HuH-7.5 (cell line): ENCODE measurements around the gene KCNG2.
"Not testable (repeated sequence)": the region's sequence is repeated elsewhere in the genome, so short reads cannot be mapped to it uniquely, and the experiment has no call there.

Source experiments
- DNase-seq: peaks from one replicate; pipeline ENCODE4 v3.0.0; 2011; ENCODE audit warnings: low spot score

Gene KCNG2

DNA sequence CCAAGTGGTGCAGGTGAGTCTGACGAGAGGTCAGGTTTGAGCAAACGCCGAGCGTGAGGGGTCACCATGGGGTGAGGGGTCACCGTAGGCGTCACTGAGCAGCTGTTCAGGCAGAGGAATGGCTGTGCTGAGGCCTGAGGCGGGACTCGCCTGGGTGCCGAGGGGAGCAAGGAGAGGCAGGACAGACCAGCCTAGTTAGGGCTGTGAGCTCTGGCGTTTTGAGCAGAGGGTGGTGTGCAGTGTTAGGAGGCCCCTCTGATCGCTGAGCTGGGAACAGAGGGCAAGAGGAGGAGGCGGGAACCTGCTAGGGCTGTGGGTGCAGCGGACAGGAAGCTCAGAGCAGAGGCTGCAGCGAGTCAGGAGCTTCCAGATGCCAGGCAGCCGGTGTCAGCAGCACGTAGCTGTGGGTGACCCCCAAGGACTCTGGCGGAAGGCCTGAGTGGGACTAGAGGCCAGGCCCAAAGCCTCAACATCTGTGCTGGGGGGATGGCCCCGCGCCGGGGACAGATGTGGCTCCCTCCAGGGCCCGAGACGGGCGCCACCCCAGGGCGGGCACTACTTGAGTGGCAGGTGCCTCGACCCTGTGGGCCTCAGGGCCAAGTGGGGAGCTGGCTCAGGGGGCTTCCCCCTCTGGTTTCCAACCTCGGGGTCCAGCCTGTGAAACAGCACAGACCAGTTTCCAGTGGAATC is 55.7 kb downstream of the KCNG2 start:
- no peak for DNase-seq

DNA sequence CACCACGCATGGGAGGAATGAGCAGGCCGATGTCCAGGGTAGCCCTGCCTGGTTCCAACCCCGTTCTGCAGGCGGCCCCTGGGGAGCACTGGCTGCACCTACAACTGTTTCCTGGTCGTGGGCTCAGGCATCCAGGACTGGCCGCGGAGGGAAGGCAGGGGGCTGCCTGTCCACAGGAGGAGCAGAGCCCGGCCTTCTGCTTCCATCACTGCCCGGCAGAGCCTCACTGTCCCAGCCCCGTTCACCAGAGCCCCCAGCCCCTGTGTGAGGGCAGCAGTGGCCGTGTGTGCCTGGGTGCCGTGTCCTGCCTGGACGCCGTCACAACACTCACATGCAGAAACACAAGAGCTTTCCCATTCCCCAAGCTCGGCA is 56.2 kb downstream of the KCNG2 start:
- DNase-seq, result no peak

DNA sequence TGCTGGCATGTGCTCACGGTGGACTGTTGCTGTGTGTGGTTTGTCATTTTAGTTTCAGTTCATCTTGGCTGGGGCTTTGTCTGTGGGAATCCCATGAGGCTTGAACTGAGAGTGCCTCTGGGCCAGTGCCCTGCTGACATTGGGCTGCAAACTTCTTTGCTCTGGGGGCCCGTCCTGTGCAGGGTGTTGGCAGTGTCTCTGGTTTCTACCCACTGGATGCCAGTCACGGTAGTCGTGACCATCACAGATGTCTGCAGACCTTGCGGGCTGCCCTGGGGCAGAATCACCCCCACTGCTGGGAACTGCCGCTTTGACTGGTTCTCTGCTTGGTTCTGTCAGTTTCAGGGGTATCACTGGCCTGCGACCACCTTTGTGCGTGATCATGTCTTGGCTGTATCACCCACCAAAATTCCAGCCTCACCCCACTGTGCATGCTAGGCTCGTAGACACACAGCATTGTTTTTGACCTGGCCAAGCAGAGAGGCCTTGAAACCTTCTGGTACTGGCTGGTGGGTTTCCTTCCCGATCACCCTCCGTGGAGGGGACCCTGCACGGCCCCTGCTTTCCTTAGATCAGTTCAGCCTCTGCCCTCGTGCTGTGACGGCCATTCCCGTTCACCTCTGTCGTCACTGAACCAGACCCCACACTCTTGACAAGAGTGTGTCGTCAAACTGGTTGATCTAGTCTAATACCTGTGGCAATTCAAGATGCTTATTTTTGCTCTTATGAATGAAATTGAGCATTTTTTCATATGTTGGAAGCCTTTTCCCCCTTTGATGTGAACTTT is 57.6 kb downstream of the KCNG2 start:
- no peak for DNase-seq

DNA sequence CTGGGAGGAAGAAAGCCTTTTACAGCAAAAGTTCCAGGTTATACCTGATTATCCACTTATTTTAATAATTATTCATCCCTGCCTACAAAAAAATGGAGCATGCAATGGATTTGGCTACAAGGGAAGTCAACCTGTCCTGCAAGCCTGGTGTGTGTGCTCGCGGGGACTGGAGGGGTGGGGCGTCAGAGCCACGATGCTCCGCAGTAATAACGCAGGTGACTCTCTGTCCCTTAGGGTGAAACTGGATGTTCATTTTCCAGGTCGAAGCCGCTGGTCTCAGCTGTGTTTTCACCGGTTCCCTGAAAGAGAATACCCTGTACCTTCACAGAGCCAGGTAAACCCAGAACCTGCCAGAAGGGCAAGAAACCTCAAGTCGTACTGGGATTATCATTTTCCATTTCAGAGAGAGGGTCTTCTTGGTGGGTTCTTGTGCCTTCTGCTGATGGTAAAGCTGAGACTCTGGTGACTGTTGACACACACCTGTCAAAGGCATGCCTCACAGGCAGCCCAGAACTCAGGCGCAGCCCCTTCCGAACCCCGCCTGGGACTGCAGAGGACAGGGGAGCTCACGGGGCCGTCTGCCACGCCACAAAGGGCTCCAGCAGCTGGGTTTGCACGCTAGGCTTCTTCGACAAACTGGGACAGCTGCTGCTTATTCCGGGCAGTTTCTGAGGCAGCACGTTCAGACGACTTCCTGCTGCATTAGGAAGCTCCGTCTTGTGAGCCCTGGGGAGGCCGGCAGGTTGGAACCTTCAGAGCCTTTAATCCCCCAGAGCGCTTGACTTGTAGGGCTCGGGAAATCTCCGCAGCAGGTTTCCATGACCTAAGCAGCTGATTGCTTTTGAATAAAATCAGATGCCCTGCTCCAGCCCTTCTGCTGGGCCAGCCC is 58.6 kb downstream of the KCNG2 start:
- no peak for DNase-seq

DNA sequence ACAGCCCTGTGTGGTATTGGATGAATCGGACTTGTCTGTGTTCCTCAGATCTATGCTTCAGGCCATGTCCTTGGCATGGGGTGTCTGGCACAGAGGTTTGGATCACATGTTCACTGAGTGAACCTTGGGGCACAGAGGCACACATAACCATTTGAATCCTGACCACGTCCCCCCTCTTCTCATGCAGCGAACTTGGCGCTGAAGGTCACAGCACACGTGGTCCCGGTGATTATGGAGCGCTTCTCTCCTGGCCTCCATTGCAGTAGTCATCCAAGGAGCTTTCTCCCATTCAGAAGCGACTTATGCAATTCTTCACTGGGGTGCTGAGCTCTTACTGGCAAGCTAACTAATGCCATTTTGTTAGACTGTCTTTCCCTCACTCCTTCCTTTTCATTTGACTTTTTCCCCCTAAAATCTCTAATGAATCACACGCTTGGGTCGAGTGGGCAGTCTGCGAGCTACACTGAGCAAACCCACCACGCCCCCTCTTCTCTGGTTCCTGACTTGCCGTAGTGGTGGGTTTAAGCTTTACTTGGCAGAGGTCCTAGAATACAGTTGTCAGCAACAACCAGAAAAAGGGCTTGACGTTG is 59.4 kb downstream of the KCNG2 start:
- DNase-seq, result no peak

DNA sequence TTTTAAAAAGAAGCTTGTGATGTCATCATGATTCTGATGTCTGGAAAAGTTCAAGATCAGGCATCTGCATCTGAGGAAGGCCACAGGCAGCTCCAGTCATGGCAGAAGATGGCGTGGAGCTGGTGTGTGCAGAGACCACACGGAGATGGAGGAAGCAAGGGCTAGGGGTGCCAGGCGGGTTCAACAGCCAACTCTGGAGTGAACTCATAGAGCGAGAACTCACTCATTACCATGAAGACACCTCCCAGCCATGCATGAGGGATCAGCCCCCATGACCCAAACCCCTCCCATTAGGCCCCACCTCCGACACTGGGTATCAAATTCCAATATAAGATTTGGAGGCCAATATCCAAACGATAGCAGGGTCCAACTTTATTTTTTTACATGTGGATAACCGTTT is 61.6 kb downstream of the KCNG2 start:
- no peak for DNase-seq

DNA sequence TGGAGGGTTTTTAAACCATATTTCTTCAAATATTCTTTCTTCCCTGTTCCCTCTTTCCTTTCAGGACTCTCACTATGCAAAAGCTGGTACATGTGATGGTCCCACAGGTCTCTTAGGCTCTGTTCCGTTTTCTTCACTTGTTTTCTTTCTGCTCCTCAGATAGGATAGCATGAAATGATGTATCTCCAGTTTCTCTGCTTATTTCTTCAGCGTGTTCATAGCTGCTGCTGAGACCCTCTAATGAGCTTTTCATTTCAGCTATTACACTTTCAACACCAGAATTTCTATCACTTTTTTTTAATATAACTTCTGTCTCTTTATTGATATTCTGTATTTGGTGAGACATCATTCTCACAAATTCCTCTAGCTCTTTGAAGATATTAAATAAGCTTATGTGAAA is 63.9 kb downstream of the KCNG2 start:
- DNase-seq, result no peak

DNA sequence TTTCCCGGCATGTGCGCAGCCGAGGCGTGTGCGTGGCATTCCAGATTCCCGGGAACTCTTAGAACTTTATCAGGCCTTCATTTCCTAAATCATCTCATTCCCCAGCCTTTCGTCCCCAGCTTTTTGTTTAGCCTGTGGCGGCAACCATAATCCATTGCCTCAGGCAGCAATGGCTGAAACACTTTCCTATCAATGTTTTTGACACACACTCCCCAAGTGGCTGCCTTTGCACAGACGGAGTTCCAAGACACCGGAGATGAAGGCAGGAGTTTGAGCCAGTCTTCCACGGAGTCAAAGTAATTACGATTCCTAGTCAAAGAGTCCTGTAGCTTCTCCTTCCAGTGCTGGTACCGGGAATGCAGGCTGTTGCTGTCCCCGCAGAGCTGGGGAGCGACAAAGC is 64.8 kb downstream of the KCNG2 start:
- no peak for DNase-seq

DNA sequence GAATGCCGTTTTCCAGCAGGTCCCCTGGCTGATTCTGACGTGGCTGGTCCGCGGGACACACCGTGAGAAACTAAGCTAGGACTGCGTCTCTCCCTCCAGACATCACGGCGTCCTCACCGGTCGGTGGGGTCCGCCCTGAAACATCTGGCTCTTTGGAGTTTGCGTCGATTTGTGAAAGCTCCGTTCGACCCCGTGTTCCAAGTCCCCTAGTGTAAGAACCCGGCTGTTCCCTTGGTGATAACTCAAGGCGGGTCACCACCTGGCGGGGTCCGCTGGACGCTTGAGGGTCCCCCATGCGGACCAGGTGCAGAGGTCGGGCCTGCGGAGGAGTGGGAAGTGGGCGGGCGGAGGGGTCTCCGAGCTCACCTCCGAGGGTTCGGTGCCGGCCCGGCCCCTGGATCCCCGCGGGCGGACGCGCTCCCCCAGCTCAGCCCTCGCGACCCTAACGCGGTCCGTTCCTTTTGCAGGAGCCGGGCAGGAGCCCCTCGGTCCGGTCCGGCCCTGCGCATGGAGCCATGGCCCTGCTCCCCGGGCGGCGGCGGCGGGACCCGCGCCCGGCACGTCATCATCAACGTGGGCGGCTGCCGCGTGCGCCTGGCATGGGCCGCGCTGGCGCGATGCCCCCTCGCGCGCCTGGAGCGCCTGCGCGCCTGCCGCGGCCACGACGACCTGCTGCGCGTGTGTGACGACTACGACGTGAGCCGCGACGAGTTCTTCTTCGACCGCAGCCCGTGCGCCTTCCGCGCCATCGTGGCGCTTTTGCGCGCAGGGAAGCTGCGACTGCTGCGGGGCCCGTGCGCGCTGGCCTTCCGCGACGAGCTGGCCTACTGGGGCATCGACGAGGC is 65.6 kb downstream of the KCNG2 start:
- no peak for DNase-seq

DNA sequence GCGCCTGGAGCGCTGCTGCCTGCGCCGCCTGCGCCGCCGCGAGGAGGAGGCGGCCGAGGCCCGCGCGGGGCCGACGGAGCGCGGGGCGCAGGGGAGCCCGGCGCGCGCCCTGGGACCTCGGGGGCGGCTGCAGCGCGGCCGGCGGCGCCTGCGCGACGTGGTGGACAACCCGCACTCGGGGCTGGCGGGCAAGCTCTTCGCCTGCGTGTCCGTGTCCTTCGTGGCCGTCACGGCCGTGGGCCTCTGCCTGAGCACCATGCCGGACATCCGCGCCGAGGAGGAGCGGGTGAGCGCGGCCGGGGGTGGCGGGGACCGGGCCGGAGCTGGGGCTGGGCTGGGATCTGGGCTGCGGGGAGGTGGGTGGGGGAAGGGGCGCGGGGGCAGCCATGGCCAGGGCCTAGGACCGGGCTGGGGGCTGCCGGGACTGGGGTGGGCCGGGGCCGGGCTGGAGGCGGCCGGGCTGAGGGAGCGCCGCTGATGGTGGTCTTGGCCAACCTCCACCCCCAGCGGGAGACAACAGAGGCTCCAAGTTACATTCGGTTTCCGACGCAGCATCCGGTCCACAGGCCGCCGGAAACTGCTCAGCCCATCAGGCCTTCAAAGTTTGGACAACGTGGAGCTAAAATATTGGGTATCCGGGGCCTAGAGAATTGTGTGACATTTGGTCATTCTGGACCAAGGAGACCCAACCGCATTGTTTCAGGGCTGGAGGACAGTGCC is 66.4 kb downstream of the KCNG2 start:
- DNase-seq, result no peak

DNA sequence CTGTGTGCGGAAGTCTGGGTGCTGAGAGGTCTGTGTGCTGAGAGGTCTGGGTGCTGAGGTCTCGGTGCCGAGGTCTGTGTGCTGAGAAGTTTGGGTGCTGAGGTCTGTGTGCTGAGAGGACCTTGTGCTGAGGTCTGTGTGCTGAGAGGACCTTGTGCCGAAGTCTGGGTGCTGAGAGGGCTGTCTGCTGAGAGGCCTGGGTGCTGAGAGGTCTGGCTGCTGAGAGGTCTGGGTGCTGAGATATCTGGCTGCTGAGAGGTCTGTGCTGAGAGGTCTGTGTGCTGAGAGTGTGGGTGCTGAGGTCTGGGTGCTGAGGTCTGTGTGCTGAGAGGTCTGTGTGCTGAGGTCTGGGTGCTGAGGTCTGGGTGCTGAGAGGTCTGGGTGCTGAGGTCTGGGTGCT is 67.2 kb downstream of the KCNG2 start:
- DNase-seq, result not testable (repeated sequence)

DNA sequence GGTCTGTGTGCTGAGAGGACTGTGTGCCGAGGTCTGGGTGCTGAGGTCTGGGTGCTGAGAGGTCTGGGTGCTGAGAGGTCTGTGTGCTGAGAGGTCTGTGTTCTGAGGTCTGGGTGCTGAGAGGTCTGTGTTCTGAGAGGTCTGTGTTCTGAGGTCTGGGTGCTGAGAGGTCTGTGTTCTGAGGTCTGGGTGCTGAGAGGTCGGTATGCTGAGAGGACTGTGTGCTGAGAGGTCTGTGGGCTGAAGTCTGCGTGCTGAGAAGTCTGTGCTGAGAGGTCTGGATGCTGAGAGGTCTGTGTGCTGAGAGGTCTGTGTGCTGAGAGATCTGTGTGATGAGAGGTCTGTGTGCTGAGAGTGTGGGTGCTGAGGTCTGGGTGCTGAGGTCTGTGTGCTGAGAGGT is 68.2 kb downstream of the KCNG2 start:
- DNase-seq, result not testable (repeated sequence)

DNA sequence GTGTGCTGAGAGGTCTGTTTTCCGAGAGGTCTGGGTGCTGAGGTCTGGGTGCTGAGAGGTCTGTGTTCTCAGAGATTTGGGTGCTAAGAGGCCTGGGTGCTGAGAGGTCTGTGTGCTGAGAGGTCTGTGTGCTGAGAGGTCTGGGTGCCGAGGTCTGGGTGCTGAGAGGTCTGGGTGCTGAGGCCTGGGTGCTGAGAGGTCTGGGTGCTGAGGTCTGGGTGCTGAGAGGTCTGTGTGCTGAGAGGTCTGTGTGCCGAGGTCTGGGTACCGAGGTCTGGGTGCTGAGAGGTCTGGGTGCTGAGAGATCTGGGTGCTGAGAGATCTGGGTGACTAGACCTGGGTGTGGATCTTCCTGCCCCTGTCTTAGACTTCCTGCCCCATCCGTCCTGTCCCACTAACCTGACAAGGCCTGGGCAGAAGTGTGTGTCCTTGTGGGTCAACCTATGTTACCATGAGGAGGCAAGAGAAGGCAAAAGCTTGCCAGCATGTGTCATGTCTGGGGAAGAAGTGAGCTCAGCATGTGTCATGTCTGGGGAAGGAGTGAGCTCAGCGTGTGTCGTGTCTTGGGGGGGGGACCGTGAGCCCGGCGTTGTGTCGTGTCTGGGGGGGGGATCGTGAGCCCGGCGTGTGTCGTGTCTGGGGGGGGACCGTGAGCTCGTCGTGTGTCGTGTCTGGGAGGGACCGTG is 69.3 kb downstream of the KCNG2 start:
- DNase-seq, result no peak

DNA sequence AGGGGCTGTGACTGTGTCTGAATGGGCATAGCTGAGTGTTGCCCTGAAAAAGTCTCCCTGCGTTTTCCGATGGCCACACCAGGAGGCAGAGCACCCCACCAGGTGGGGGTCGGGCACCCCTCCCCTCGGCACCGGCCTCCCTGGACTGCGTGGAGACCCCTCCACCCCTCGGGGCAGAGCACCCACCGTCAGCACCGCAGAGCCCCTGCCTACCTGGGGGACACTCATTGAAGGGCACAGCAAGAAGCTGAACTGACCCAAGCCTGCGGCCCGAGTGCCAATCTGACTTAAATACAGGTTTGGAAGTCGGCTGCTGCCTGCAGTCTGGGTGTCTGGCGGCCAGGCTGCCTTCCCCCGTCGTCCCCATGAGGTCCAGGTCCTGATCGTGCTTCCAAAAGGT is 69.9 kb downstream of the KCNG2 start:
- no peak for DNase-seq

DNA sequence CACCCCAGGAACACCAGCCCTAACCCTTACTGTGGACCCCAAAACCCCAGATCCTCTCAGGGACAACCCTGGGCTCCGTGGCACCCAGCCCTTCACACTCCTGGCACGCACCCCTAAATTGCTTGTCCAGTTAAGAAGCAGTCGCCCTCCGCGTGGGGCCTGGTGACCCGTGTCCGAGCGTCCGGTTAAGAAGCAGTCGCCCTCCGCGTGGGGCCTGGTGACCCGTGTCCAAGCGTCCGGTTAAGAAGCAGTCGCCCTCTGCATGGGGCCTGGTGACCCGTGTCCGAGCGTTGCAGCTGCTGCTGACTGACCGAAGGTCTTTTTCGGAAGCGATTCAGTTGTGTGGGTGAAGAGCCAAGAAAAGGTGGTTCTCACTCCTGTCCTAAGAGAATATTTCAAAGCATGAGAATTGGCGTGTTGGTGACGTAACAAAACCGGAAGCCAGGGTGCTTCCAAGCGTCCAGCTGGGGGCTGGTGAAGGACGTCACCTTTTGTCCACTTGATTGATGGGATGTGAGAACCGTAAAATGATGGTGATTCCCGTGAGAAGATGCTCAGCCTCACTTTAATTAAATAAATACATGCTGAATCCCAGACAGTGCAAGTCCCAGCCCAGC is 70.5 kb downstream of the KCNG2 start:
- DNase-seq, result no peak

DNA sequence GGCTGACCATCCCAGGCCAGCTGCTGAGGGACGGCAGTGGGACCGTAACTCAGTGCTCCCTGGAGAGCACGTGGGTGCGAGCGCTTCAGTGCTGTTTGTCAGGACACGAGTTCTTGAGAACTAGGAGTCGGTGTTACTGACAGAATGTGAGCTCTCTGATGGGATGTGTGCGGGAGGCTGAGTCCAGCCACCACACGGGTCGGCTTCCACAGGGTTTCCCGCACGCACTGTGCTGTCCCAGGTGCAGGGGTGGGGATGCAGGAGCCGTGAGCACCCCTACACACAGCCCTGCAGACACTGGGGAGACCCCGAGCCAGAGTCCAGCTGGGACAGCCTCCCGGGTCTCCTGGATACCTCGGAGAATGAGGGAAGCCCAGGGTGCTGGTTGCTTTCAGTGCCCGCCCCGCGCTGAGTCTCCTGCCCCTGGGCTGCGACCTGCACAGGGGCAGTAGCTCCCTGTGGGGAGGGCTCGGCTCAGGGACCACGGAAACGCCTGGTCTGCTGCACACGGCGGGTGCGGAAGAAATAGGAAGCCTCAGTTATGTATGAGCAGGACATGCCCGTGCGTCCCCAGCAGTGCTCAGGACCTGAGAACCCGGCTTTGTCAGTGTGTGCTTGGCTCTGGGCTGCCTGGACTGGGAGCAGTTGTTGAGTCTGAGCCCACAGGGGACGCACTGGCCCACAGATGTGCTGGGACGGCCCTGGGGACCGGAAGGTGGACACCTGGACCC is 71.2 kb downstream of the KCNG2 start:
- no peak for DNase-seq

DNA sequence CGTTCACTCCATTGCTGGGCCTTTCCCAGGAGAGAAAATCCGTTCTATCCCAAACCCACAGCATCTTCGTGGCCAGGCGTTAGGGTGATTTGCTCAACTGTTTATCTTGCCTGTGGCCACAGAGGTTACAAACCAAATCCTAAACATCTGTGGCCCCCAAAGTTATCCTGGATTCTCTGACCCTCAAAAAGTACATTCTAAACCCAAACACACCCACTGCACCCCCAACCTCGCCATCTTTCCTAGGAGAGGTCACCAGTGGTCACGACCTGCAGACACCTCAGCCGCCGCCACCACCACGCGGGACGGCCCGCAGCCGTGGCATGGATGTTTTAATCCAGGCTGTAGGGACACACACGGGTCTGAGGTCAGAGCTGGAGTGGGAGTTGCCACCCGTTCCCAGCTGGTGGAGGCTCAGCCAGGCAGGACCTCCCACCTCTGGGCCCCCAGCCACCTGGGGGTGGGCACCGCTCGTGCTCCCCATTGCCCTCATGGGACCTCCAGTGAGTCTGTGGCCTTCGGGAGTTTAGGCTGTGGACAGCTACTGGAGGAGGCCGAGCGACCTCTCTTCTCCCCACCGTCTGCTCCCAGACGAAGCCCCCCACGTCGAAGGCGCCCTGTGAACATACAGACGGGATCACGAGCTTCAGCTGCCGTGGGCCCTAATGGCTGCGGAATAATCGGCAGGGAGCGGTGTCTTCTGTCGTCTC is 72.0 kb downstream of the KCNG2 start:
- DNase-seq, result no peak

DNA sequence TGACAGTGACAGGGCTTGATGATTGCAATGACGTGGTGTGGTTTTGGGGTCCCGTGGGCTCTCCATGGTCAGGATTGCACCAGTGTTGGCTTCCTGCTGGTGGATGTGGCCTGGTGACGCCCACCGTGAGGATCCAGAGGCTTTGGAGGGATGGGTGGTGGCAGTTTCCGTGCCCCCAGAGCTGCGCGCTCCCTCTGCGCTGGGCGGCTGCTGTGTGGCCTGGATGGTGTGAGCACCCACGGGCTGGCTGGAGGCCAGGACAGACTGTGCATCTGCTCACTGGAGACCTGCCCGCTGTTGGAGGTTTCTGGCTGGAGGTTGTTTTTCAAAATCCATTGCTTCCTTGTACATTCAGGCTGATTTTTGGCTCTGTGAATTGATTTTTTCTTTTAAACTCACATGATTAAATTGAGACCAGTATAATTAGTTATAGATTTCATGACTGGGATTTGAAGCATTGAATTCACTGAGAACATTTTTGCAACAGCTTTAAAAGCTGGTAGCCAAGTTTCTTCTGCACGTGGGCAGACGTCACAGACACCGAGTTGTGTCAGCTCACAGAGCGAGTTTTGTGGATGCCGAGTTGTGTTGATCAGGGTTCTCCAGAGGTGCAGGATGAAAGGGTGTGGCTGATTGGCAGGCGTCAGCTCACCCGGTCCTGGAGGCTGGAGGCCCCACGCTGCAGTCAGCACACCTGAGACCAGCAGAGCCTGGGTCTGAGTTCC is 72.7 kb downstream of the KCNG2 start:
- no peak for DNase-seq
